CD4-positive, alpha-beta T cell (primary cell): ENCODE data around the gene MAB21L4. TPM values are rescaled to one million over a fixed set of nuclear protein-coding genes. Genes with fewer than 3 reads are reported as not detected.

ENCODE experiments used
- ATAC-seq: fragments of 200-7000 bp; cut with Tn5 transposase; one replicate; pipeline ENCODE4 v1.10.0; 2022; ENCODE audit warnings: mild to moderate bottlenecking; ENCODE audit not compliant: poor library complexity
- CTCF ChIA-PET: fragments of 350-600 bp; sonication (Branson Sonifier 250); formaldehyde crosslinking; loops from one replicate; lab custom pipeline; 2021; ENCODE audit warnings: antibody characterized with exemption, inconsistent platforms; lab: Charles Lee
- POLR2A ChIA-PET: fragments of 350-600 bp; sonication (Branson Sonifier 250); formaldehyde crosslinking; loops from one replicate; lab custom pipeline; 2021; ENCODE audit warnings: antibody characterized with exemption, inconsistent platforms; lab: Charles Lee
- DNase-seq, 14 experiments: peaks; one replicate each; pipeline ENCODE4 v3.0.0-alpha.2; 2013 to 2020; ENCODE audit warnings: mixed read lengths in 2 of 14
- H3K27ac ChIP-seq, 2 donors: one replicate each; pipeline versions ENCODE4 v1.5.1 to v1.7.0; 2013; ENCODE audit warnings: low read length in 2 of 2, low read depth in 1 of 2, mild to moderate bottlenecking in 1 of 2
- H3K27me3 ChIP-seq, 2 experiments: 1 replicate in 1 of 2; 2 replicates in 1 of 2; pipeline versions ENCODE4 v1.6.1 to v1.7.0; 2013; ENCODE audit warnings: low read length in 2 of 2, control low read depth in 1 of 2, mild to moderate bottlenecking in 1 of 2, moderate library complexity in 1 of 2; ENCODE audit not compliant: insufficient read depth in 2 of 2, control insufficient read depth in 1 of 2
- H3K36me3 ChIP-seq: one replicate; pipeline ENCODE4 v1.6.1; 2013; ENCODE audit warnings: low read length, control low read depth; ENCODE audit not compliant: insufficient read depth
- H3K4me1 ChIP-seq: one replicate; pipeline ENCODE4 v1.6.1; 2013; ENCODE audit warnings: low read length, control low read depth; ENCODE audit not compliant: insufficient read depth
- H3K4me3 ChIP-seq: one replicate; pipeline ENCODE4 v1.5.1; 2013; ENCODE audit warnings: mild to moderate bottlenecking, low read length, moderate library complexity
- H3K9me3 ChIP-seq, 2 experiments: 1 replicate in 1 of 2; 2 replicates in 1 of 2; pipeline versions ENCODE4 v1.6.1 to v1.7.0; 2013; ENCODE audit warnings: low read length in 2 of 2, mild to moderate bottlenecking in 2 of 2, control low read depth in 1 of 2, moderate library complexity in 1 of 2; ENCODE audit not compliant: control insufficient read depth in 1 of 2, insufficient read depth in 1 of 2
- H3K27ac Mint-ChIP-seq: one replicate; pipeline ENCODE4 v1.8.0; 2020; ENCODE audit warnings: mixed read lengths
- H3K27me3 Mint-ChIP-seq: one replicate; pipeline ENCODE4 v1.8.0; 2021; ENCODE audit warnings: mixed read lengths
- H3K36me3 Mint-ChIP-seq: one replicate; pipeline ENCODE4 v1.8.0; 2021; ENCODE audit warnings: low read depth, mixed read lengths
- H3K4me1 Mint-ChIP-seq: one replicate; pipeline ENCODE4 v1.8.0; 2021; ENCODE audit warnings: low read depth, mixed read lengths
- H3K4me3 Mint-ChIP-seq: one replicate; pipeline ENCODE4 v1.8.0; 2020; ENCODE audit warnings: mild to moderate bottlenecking, mixed read lengths
- H3K9me3 Mint-ChIP-seq: one replicate; pipeline ENCODE4 v1.8.0; 2020; ENCODE audit warnings: mixed read lengths
- intact Hi-C, 2 experiments: fragments of 100-400 bp; cut with DNase I in 1 of 2; cut with micrococcal nuclease in 1 of 2; formaldehyde crosslinking; loops; one replicate each; pipeline versions ENCODE4 v1.15.1 to v1.9.0; 2023 to 2025; cut with DNase I, micrococcal nuclease
- total RNA-seq, 174 experiments: library from RNA in 2 of 174; stranded (reverse) in 2 of 174; gene quantifications; one replicate each; pipeline ENCODE4 v1.2.3 and lab custom pipeline; 2021 to 2026
- TF ChIP-seq, protein P1 (sequence below): fragments of 200-600 bp; IDR thresholded peaks from one replicate; pipeline ENCODE4 v1.8.0; 2022; ENCODE audit warnings: antibody characterized with exemption, mild to moderate bottlenecking

Gene MAB21L4
- total RNA-seq, 2 experiments from 2014 or later: not detected

DNA sequence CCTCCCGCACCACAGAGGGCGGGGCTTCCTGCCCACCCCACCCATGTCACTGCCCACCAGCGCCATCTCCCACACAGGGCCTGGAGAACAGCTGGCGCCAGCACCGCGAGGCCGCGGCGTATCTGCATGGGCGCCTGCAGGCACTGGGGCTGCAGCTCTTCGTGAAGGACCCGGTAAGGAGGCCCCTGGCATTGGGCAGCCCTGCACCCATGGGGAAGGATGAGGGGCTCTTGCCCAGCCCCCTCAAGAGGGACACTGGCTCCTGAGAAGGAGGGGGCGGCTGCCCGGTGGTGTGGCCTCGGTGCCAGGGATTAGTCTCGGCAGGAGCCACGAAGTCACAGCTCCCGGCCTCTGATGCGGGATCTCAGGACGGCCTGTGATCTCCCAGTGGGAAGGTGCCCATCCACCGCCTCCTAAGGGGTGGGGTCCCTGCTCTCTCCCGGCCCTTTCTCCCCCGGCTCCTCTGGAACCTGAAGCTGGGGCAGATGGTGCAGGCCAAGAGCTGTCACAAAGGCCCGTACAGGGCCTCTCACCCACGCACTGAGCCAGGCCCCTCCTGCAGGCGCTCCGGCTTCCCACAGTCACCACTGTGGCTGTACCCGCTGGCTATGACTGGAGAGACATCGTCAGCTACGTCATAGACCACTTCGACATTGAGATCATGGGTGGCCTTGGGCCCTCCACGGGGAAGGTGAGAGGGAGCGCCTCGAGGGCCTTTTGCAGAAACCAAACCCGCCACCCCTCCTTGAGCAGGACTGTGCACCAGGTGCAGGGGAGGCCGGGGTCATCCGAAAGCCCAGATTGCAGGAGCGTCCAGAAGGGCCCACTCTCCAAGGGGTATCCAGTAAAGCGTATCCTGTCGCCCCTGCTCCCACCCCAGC lies 18.3 kb downstream of the MAB21L4 start:
- Mint-ChIP-seq H3K27ac (no peak overlapping the region), H3K9me3 (no peaks in the 10 kb centered on the region), H3K4me1 (no peaks in the 10 kb centered on the region), H3K36me3 (no peaks in the 10 kb centered on the region), H3K27me3 (no peaks in the 10 kb centered on the region), H3K4me3 (no peak overlapping the region)
- DNase-seq (peak in 2 of 14 experiments; percentile 16 to 27), ATAC-seq (no peak)
- CTCF ChIA-PET: no interaction called here
- no peak overlapping the region for H3K4me3 ChIP-seq
- TF ChIP-seq, protein P1, sequence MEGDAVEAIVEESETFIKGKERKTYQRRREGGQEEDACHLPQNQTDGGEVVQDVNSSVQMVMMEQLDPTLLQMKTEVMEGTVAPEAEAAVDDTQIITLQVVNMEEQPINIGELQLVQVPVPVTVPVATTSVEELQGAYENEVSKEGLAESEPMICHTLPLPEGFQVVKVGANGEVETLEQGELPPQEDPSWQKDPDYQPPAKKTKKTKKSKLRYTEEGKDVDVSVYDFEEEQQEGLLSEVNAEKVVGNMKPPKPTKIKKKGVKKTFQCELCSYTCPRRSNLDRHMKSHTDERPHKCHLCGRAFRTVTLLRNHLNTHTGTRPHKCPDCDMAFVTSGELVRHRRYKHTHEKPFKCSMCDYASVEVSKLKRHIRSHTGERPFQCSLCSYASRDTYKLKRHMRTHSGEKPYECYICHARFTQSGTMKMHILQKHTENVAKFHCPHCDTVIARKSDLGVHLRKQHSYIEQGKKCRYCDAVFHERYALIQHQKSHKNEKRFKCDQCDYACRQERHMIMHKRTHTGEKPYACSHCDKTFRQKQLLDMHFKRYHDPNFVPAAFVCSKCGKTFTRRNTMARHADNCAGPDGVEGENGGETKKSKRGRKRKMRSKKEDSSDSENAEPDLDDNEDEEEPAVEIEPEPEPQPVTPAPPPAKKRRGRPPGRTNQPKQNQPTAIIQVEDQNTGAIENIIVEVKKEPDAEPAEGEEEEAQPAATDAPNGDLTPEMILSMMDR: no peak
- intact Hi-C loops: no loop called here
- no peaks in the 10 kb centered on the region for H3K27me3 ChIP-seq
- H3K27ac ChIP-seq: no peak overlapping the region
- POLR2A ChIA-PET: no interaction called here
- H3K9me3 ChIP-seq: no peaks in the 10 kb centered on the region
- no peaks in the 10 kb centered on the region for H3K4me1 ChIP-seq
- no peaks in the 10 kb centered on the region for H3K36me3 ChIP-seq

DNA sequence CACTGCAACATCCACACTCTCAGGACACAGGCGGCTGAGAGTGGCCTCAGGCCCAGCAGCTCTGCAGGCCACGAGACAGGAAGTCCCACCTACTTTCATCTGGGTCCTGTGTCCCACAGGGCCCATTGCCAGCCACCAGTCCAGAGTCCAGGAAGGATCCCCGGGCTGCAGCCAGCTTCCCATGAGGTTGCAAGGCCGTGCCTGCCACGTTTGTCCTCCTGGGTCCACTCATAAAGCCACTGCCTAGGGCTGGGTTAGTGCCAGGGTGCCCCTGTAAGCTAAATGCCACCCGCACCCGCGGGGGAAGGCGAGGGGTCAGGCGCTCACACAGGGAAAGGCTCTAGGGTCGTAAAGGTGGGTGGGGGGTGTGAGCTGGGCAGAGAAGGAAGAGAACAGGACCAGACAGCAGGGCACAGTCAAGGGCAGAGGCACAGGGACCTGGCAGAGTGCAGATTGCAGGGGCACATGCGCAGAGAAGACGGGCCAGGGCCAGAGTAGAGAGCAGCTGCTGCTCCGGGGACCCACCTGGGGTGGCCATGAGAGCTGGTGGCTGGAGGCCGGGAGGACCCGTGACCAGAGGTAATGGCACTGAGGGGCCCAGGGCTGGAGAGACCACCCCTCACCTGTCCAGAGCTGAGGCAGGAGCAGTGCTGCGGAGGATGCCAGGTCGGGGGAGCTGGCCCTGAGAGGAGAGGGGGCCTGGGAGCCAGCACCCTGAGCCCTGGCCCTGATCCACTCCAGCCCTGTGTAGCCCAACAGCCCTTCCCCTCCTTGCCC lies 19.3 kb downstream of the MAB21L4 start:
- no peaks in the 10 kb centered on the region for H3K4me1 Mint-ChIP-seq
- TF ChIP-seq, protein P1: no peak
- H3K9me3 ChIP-seq: no peaks in the 10 kb centered on the region
- no peaks in the 10 kb centered on the region for H3K27me3 Mint-ChIP-seq
- DNase-seq (no peak), ATAC-seq (no peak)
- no peak overlapping the region for H3K4me3 ChIP-seq
- H3K9me3 Mint-ChIP-seq: no peaks in the 10 kb centered on the region
- H3K4me3 Mint-ChIP-seq: no peak overlapping the region
- H3K27ac Mint-ChIP-seq: no peak overlapping the region
- H3K27ac ChIP-seq: no peak overlapping the region
- ChIA-PET POLR2A (no interaction called here), CTCF (no interaction called here)
- H3K27me3 ChIP-seq: no peaks in the 10 kb centered on the region
- intact Hi-C loops: no loop called here
- no peaks in the 10 kb centered on the region for H3K36me3 ChIP-seq
- H3K4me1 ChIP-seq: no peaks in the 10 kb centered on the region
- H3K36me3 Mint-ChIP-seq: no peaks in the 10 kb centered on the region

DNA sequence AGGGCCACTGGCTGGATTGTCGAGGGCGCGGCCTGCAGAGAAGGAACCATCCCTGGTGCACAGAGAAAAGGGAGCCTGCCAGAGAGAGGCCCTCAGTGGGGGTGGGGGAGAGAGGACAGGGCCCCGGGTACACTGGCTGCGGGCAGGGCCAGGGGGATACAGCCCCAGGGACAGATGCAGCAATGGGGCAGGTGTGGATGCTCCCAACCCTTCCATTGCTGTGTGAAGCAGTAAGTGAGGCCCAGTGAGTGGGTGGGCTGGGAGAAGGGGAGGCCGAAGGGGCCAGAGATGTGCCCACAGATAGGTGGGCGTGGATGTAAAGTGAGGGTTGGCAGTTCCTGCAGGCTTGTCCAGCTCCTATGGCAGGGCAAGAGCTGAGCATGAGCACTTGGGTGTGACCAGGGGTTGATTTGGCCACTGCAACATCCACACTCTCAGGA lies 19.9 kb downstream of the MAB21L4 start:
- ATAC-seq (no peak), DNase-seq (no peak)
- Histone ChIP-seq H3K27me3 (no peaks in the 10 kb centered on the region), H3K9me3 (no peaks in the 10 kb centered on the region), H3K4me1 (no peaks in the 10 kb centered on the region), H3K4me3 (no peak overlapping the region), H3K36me3 (no peaks in the 10 kb centered on the region), H3K27ac (no peak overlapping the region)
- CTCF ChIA-PET: no interaction called here
- TF ChIP-seq, protein P1: no peak
- Mint-ChIP-seq H3K9me3 (no peaks in the 10 kb centered on the region), H3K4me3 (no peak overlapping the region), H3K27ac (no peak overlapping the region), H3K36me3 (no peaks in the 10 kb centered on the region), H3K4me1 (no peaks in the 10 kb centered on the region), H3K27me3 (no peaks in the 10 kb centered on the region)
- intact Hi-C loops: no loop called here
- POLR2A ChIA-PET: no interaction called here
